HG03139 (cell line): ENCODE data around the gene ZNF141.
"Not testable (repeated sequence)": the region's sequence is repeated elsewhere in the genome, so short reads cannot be mapped to it uniquely, and the experiment has no call there.

Source experiments
- ATAC-seq: cut with Tn5 transposase; IDR thresholded peaks from one replicate; pipeline ENCODE4 v1.9.1; 2021; ENCODE audit not compliant: unreplicated experiment

Gene ZNF141

DNA sequence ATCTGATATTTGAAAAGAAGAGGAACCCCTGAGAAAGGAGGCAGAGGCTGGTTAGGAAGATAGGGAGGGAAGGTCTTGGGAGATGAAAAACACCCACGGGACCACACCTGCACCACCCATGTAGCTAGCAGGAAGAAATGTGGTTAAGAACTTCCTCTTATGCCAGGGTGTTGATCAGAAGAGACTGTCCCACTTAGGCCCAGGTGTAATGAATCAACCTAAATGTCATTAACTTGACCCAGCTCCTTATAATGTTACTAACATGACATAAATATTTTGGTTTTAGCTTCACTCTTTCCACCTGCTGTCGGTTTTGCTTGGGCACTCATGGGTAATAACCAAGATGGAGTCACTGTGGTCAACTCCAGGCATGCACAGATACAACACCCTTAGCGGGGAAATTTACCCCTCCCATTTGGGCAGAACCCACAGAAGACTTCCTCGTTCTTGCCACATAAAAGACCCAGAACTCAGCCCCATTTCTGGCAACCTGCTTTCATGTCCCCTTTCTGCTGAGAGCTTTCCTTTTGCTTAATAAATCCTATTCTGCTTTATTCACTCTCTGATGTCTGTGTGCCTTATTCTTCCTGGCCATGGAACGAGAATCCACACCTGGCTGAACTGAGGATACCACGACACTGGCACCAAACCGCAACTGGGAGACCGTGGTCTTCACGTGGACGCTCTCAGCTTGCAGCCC is 46.8 kb downstream of the ZNF141 start:
- ATAC-seq = no peak

DNA sequence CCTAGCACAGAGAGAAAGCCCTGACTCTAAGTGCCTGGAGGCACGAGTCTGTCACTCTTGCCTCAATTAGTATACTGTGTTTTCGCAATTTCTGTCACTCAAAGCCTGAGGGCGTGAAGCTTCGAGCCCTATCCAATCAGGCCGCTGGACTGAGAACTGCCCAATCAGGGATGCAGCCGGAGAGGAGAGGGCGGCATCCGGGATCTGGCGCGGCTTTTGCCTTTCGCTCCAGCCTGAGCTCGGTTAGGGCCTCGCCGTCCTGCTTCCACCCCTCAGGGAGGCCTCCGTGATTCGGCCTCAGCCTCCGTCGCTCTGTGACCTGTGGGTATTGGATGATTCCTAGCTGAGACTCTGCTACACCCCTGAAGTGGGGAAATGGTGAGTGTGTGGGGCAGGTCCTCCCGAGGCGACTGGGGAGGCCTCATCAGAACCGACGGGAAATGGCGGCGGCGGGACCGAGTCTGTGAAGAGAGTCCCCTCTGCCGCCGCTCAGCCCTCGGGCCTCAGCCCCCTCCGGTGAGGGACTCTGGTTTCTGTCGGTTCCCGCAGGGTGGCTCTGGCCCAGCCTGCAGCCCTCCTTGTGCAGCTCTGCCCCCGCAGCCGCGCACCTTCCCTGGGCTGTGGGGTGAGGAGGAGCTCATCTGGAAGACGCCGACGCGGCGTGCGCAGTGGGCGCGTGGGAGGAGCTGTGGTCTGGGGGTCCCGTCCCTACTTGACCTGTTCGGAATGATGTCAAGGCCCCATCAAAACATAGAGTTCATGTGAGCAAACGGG is 48.5 kb downstream of the ZNF141 start:
- ATAC-seq = no peak

DNA sequence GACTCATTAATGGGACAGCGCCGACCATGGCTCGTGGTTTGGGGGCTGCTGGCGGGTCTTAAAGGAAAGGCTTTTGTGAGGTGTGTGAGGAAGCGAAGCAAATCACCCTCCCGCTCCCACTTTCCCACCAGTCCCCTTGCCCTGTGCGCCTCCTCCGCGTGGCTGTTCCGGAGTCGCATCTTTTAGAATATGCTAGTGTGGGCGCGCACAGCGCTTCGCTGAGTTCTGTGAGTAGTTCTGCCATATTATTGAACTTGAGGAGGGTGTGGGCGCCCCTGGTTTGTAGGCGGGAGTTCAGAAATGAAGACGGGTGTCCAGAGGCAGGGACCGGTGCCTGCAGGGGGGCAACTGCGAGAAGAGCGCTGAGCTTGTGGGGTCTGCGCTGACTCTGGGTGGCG is 49.1 kb downstream of the ZNF141 start:
- no peak for ATAC-seq

DNA sequence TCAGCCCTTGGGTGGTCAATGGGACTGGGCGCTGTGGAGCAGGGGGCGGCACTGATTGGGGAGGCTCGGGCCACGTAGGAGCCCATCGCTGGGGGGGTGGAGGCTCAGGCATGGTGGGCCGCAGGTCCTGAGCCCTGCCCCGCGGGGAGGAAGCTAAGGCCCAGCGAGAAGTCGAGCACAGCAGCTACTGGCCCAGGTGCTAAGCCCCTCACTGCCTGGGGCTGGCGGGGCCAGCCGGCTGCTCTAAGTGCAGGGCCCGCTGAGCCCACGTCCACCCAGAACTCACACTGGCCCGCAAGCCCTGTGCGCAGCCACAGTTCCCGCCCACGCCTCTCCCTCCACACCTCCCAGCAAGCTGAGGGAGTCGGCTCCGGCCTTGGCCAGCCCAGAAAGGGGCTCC is 66.4 kb downstream of the ZNF141 start:
- ATAC-seq = no peak

DNA sequence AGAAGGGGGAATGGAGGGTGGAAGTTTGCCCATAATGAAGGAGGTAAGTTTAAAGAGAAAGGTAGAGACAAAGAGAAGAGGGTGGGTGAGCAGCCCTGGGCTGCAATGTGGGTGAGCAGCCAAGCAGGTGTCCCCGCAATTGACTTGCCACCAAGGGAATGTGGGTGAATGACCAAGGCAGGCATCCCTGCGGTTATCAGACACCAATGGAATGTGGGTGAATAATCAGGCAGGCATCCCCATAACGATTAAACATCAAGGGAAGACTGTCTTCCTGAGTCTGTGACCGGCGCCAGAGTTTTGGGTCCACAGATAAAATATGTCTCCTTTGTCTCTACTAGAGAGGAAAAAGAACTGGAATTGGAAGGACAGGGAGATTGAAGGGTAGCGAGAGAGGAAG is 70.7 kb downstream of the ZNF141 start:
- not testable (repeated sequence) for ATAC-seq

DNA sequence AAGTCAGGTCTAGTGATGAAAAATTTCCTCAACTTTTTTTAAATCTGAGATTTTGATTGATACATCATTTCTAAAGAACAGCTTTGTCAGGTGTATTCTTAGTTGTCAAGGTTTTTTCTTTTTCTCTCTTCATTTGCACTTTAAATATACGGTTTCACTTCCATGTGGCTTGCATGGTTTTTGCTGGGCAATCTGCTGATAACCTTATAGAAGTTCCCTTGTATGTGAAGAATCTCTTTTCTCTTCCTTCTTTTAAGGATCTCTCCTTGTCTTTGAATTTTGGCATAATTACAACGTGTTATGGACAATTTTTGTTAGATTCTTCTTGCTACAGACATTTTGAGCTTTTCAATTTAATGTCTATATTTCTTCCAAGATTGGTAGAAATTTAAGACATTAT is 85.0 kb downstream of the ZNF141 start:
- no peak for ATAC-seq
